ENCODE measurements around the gene FAM209B.

DNA sequence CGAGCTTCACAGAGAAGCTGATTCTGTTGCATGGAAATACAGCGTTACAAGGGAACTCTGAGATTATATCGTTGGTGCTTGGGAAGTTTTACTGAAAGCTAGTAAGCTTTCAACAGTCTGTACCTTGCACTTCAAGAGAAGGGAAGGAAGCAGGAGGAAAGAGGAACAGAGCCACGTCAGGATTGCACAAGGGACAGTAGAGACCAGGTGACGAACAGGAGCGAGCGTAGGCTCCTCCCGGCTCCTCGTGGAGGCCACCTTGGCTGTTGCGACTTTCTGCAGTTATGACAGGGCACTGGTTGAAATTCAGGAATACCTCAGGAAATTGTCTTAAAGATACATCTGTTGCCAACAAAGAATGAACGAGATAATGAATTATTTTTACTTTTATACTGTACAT lies 45.8 kb upstream of the FAM209B start:
- TF ChIP-seq, protein P1, sequence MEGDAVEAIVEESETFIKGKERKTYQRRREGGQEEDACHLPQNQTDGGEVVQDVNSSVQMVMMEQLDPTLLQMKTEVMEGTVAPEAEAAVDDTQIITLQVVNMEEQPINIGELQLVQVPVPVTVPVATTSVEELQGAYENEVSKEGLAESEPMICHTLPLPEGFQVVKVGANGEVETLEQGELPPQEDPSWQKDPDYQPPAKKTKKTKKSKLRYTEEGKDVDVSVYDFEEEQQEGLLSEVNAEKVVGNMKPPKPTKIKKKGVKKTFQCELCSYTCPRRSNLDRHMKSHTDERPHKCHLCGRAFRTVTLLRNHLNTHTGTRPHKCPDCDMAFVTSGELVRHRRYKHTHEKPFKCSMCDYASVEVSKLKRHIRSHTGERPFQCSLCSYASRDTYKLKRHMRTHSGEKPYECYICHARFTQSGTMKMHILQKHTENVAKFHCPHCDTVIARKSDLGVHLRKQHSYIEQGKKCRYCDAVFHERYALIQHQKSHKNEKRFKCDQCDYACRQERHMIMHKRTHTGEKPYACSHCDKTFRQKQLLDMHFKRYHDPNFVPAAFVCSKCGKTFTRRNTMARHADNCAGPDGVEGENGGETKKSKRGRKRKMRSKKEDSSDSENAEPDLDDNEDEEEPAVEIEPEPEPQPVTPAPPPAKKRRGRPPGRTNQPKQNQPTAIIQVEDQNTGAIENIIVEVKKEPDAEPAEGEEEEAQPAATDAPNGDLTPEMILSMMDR (conservative IDR thresholded peaks at IDR 0.05 in 1 of 2, IDR thresholded peaks at IDR 0.05 in 1 of 2; ENCODE audit: extremely low read depth in 1 of 2, insufficient read depth in 1 of 2, low read depth in 1 of 2, low read length in 2 of 2) = no peak
- no peak for TF ChIP-seq EZH2 (IDR thresholded peaks at IDR 0.05; ENCODE audit: borderline replicate concordance, low read length)

Measured in mammary epithelial cell (primary cell).